Left lung (tissue), 10 donors: ENCODE data around the gene DENND10. TPM values are rescaled to one million over a fixed set of nuclear protein-coding genes. Genes with fewer than 3 reads are reported as not detected.

ENCODE experiments used
- ATAC-seq: fragments of 200-7000 bp; cut with Tn5 transposase; one replicate; pipeline ENCODE4 v1.9.1; 2020; ENCODE audit warnings: moderate library complexity
- DNase-seq, 4 donors: peaks; one replicate each; pipeline ENCODE4 v3.0.0-alpha.2; 2013 to 2020
- H3K27ac ChIP-seq, 2 donors: fragments of 200-600 bp; sonication (generic) in 1 of 2; one replicate each; pipeline versions ENCODE4 v1.5.0 to v1.8.0; 2020 to 2021
- H3K27me3 ChIP-seq, 2 donors: fragments of 200-600 bp; sonication (generic) in 1 of 2; one replicate each; pipeline versions ENCODE4 v1.5.0 to v1.8.0; 2020 to 2021
- H3K36me3 ChIP-seq, 2 donors: fragments of 200-600 bp; sonication (generic) in 1 of 2; one replicate each; pipeline versions ENCODE4 v1.5.0 to v1.8.0; 2020 to 2021
- H3K4me1 ChIP-seq, 2 donors: fragments of 200-600 bp; one replicate each; pipeline ENCODE4 v1.8.0; 2021
- H3K4me3 ChIP-seq, 2 donors: fragments of 200-600 bp; sonication (generic) in 1 of 2; one replicate each; pipeline versions ENCODE4 v1.5.0 to v1.8.0; 2020 to 2021; ENCODE audit warnings: mild to moderate bottlenecking in 1 of 2
- H3K9me3 ChIP-seq, 2 donors: fragments of 200-600 bp; sonication (generic) in 1 of 2; one replicate each; pipeline versions ENCODE4 v1.5.0 to v1.8.0; 2020 to 2021
- intact Hi-C, 2 donors: fragments of 100-400 bp; cut with DNase I; formaldehyde crosslinking; loops; one replicate each; pipeline versions ENCODE4 v1.11.2 to v1.14.2; 2022
- polyA plus RNA-seq, 6 donors: library from polyadenylated mRNA; unstranded; fragments of 120-200 nt; gene quantifications; one replicate each; pipeline ENCODE4 v1.2.1, GENCODE V29; 2013; ENCODE audit not compliant: insufficient read length in 6 of 6
- total RNA-seq, 2 donors: library from RNA; stranded (reverse); fragmentation: NEBNext Ultra II Directional; extraction: Animal tissue kit (Norgen Biotek cat#: 25700); gene quantifications; one replicate each; pipeline ENCODE4 v1.2.1, GENCODE V29; 2021
- TF ChIP-seq, protein P1 (sequence below), 2 donors: fragments of 200-600 bp; sonication (generic) in 1 of 2; IDR thresholded peaks; one replicate each; pipeline versions ENCODE4 v1.5.0 to v1.8.0; 2021; ENCODE audit warnings: antibody characterized with exemption in 2 of 2
- donor health status: DM: no; HTN: yes; CAD: no.
- donor health status: DM: no; HTN: no; CAD: no.

Gene DENND10
- total and polyA plus RNA-seq, 8 donors = 34.2 to 44.3 (median 37.5) TPM

DNA sequence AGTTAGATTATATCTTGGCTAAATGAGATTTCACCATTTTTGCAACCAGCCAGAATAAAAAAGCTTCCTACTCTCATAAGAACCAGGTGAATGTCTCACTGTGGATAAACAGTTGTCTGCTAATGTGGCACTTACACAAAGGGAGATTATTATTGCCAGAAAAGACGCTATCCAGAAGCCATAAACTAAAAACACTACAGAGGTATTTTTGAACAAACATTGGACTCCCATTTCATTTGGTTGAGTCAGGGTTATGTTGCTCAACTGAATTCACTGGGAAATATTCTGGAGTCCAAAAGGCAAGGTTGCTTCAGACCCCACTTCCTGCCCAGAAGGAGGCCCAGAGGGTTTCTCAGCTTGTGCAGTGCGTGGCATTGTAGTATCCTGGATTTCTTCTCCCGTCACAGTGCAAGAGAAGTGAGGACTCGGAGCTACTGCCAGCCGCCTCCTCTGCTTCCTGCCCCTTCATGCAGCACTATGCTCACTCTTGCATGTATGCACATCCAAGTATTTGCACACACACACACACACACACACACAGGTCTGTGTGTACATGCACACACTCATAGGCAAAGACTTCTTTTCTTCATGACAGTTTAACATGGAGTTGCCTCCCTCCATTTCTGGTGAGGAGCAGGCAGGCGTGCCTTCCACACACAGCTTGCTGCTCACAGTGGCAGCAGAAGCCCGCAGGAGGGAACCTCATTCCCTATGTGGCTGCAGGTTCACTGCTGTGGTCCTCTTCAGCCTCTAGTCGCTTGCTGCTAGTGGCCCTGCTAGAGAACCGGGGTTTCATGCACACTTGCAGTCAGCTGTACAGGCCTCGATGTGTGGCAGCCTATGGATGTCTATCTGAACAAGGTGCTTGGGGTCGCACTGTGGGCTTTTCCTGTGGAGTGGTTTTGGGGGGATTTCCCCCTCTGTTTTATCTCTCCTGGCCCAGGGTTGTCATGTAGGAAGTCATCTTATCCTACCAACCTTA lies 10.1 kb downstream of the DENND10 start:
- ATAC-seq (peak; percentile 23), DNase-seq (no peak)
- H3K36me3 ChIP-seq = peaks cover 0 to 82% of the 10 kb centered on the region in 2 donors
- intact Hi-C loops = no loop called here
- TF ChIP-seq, protein P1, sequence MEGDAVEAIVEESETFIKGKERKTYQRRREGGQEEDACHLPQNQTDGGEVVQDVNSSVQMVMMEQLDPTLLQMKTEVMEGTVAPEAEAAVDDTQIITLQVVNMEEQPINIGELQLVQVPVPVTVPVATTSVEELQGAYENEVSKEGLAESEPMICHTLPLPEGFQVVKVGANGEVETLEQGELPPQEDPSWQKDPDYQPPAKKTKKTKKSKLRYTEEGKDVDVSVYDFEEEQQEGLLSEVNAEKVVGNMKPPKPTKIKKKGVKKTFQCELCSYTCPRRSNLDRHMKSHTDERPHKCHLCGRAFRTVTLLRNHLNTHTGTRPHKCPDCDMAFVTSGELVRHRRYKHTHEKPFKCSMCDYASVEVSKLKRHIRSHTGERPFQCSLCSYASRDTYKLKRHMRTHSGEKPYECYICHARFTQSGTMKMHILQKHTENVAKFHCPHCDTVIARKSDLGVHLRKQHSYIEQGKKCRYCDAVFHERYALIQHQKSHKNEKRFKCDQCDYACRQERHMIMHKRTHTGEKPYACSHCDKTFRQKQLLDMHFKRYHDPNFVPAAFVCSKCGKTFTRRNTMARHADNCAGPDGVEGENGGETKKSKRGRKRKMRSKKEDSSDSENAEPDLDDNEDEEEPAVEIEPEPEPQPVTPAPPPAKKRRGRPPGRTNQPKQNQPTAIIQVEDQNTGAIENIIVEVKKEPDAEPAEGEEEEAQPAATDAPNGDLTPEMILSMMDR (IDR thresholded peaks at IDR 0.05) = no peak
- peak overlapping the region in 1 of 2 donors; percentile 66 for H3K27ac ChIP-seq
- peaks cover 0 to 20% of the 10 kb centered on the region in 2 donors for H3K4me1 ChIP-seq
- no peak overlapping the region for H3K4me3 ChIP-seq
- no peaks in the 10 kb centered on the region for H3K9me3 ChIP-seq
- H3K27me3 ChIP-seq = no peaks in the 10 kb centered on the region

DNA sequence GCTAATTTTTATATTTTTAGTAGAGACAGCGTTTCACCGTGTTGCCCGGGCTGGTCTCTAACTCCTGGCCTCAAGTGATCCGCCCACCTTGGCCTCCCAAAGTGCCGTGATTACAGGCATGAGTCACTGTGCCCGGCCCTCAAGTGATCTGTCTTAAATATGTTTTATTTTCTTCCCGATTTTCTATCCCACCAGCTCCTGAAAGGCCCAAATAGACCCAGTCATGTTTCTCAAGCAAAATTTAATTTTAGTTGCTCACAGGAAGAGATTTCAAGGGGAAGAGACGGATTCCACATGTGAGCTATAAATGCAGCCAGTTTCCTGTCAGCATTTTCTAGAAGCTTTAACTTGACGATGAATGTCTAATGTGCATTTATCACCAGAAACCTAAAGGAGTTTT lies 12.0 kb downstream of the DENND10 start:
- H3K27me3 ChIP-seq = no peaks in the 10 kb centered on the region
- H3K36me3 ChIP-seq = peaks cover 0 to 82% of the 10 kb centered on the region in 2 donors
- intact Hi-C loops = no loop called here
- TF ChIP-seq, protein P1 (IDR thresholded peaks at IDR 0.05) = no peak
- ATAC-seq (no peak), DNase-seq (no peak)
- H3K9me3 ChIP-seq = no peaks in the 10 kb centered on the region
- no peak overlapping the region for H3K4me3 ChIP-seq
- no peak overlapping the region for H3K27ac ChIP-seq
- peaks cover 0 to 19% of the 10 kb centered on the region in 2 donors for H3K4me1 ChIP-seq

DNA sequence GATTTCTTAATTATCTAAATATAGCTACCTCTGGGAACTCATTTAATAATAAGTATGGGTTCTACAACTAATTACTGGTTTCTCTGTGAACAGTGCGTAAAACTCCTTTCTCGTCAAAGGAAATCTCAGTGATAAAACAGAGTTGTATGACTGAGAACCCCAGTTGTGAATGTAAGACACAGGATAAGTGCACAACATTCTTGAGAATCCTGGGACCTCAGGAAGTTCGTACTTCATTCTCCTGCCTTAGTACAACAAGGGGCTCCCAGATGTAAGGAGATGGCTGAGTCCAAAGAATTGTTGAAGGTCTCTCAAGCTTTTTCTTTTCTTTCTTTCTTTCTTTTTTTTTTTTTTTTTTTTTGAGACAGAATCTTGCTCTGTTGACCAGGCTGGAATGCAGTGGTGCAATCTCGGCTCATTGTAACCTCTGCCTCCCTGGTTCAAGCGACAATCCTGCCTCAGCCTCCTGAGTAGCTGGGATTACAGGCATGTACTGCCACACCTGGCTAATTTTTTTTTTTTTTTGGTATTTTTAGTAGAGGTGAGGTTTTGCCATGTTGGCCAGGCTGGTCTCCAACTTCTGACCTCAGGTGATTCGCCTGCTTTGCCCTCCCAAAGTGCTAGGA lies 12.5 kb downstream of the DENND10 start:
- peaks cover 0 to 82% of the 10 kb centered on the region in 2 donors for H3K36me3 ChIP-seq
- H3K27me3 ChIP-seq = no peaks in the 10 kb centered on the region
- no peak overlapping the region for H3K27ac ChIP-seq
- intact Hi-C loops = no loop called here
- TF ChIP-seq, protein P1 (IDR thresholded peaks at IDR 0.05) = no peak
- H3K9me3 ChIP-seq = no peaks in the 10 kb centered on the region
- ATAC-seq = no peak
- H3K4me3 ChIP-seq = no peak overlapping the region
- peaks cover 0 to 19% of the 10 kb centered on the region in 2 donors for H3K4me1 ChIP-seq
- DNase-seq = no peak

DNA sequence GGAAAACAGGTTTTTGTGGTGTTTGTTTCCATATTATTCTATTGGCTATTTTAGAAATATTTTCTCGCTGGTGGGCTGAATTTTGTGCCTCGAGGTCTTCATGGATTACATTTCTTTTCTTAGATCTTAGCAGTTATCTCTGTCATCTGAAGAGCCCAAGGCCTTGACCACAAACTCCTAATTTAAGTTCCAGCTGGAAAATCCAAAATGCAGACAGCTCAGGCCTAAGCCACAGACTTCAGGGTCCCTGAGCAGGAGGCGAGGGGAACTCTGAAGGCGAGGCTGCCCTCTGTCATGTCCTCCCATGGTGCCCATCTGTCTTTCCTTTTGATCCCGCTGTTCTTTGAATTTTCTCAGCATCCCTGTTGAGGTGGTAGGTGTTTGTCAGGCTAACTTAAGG lies 14.3 kb downstream of the DENND10 start:
- DNase-seq = no peak
- ATAC-seq = no peak
- Histone ChIP-seq H3K9me3 (no peaks in the 10 kb centered on the region), H3K27ac (no peak overlapping the region), H3K4me1 (peaks cover 0 to 17% of the 10 kb centered on the region in 2 donors), H3K4me3 (no peak overlapping the region), H3K27me3 (no peaks in the 10 kb centered on the region), H3K36me3 (peaks cover 0 to 82% of the 10 kb centered on the region in 2 donors)
- TF ChIP-seq, protein P1 (IDR thresholded peaks at IDR 0.05) = no peak
- intact Hi-C loops = no loop called here

DNA sequence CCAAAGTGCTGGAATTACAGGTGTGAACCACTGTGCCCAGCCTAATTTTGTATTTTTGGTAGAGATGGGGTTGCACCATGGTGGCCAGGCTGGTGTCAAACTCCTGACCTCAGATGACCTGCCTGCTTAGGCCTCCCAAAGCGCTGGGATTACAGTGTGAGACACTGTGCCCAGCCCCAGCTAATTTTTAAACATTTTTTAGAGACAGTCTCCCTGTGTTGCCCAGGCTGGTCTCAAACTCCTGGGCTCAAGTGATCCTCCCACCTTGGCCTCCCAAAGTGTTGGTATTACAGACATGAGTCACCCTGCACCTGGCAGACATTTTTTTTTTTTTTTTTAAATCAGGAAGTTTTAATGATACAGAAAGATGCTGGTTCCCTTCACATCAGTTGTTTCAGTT lies 15.5 kb downstream of the DENND10 start:
- peaks cover 0 to 5% of the 10 kb centered on the region in 2 donors for H3K4me1 ChIP-seq
- TF ChIP-seq, protein P1 (IDR thresholded peaks at IDR 0.05) = no peak
- no peak for ATAC-seq
- H3K4me3 ChIP-seq = no peak overlapping the region
- intact Hi-C loops = no loop called here
- H3K9me3 ChIP-seq = no peaks in the 10 kb centered on the region
- no peak for DNase-seq
- no peaks in the 10 kb centered on the region for H3K27me3 ChIP-seq
- peaks cover 0 to 82% of the 10 kb centered on the region in 2 donors for H3K36me3 ChIP-seq
- H3K27ac ChIP-seq = no peak overlapping the region
